ENCODE measurements around the gene CHST11.

The CHST11 gene

GRCh38 chr12:104657726-104658484, 201.2 kb downstream of the CHST11 start:
- no peak for FAIRE-seq

GRCh38 chr12:104659058-104659457, 202.3 kb downstream of the CHST11 start:
- no peak for FAIRE-seq

GRCh38 chr12:104662203-104662602, 205.5 kb downstream of the CHST11 start:
- FAIRE-seq = no peak

GRCh38 chr12:104662908-104663307, 206.2 kb downstream of the CHST11 start:
- no peak for FAIRE-seq

GRCh38 chr12:104664351-104664750, 207.6 kb downstream of the CHST11 start:
- no peak for FAIRE-seq

- no peak for FAIRE-seq
Measured at GRCh38 chr12:104665296-104665695, 208.5 kb downstream of the CHST11 start.

- no peak for FAIRE-seq
Measured at GRCh38 chr12:104667139-104667538, 210.4 kb downstream of the CHST11 start.

GRCh38 chr12:104668274-104668718, 211.5 kb downstream of the CHST11 start:
- FAIRE-seq = no peak

GRCh38 chr12:104669089-104669721, 212.5 kb downstream of the CHST11 start:
- FAIRE-seq = no peak

- FAIRE-seq = no peak
Measured at GRCh38 chr12:104669851-104670337, 213.1 kb downstream of the CHST11 start.

- FAIRE-seq = no peak
Measured at GRCh38 chr12:104670439-104671408, 214.0 kb downstream of the CHST11 start.

- no peak for FAIRE-seq
Measured at GRCh38 chr12:104671409-104672095, 214.8 kb downstream of the CHST11 start.

- no peak for FAIRE-seq
Measured at GRCh38 chr12:104672096-104672445, 215.3 kb downstream of the CHST11 start.

- no peak for FAIRE-seq
Measured at GRCh38 chr12:104672501-104673265, 215.9 kb downstream of the CHST11 start.

- no peak for FAIRE-seq
Measured at GRCh38 chr12:104673294-104673693, 216.5 kb downstream of the CHST11 start.

GRCh38 chr12:104673696-104674482, 217.1 kb downstream of the CHST11 start:
- no peak for FAIRE-seq

- FAIRE-seq = no peak
Measured at GRCh38 chr12:104676636-104677035, 219.9 kb downstream of the CHST11 start.

- FAIRE-seq = no peak
Measured at GRCh38 chr12:104677441-104678089, 220.8 kb downstream of the CHST11 start.

GRCh38 chr12:104680070-104680469, 223.3 kb downstream of the CHST11 start:
- no peak for FAIRE-seq

GRCh38 chr12:104680491-104680890, 223.7 kb downstream of the CHST11 start:
- no peak for FAIRE-seq
